HFF-Myc (cell line): ENCODE data around the gene GET3.

Source experiments
- DNase-seq: peaks from one replicate; pipeline ENCODE4 v3.0.0-alpha.2; 2011; ENCODE audit warnings: low read depth; ENCODE audit errors: extremely low read depth
- H3K4me3 ChIP-seq: replicated peaks from 2 replicates; pipeline ENCODE4 v1.5.1; 2011; ENCODE audit warnings: low read depth, mild to moderate bottlenecking, control low read depth, low read length
- TF ChIP-seq, protein P1 (sequence below): IDR thresholded peaks from 2 replicates; pipeline ENCODE4 v1.5.1; 2012; ENCODE audit warnings: mild to moderate bottlenecking, low read depth, low read length, control low read depth; ENCODE audit errors: missing control alignments

The GET3 gene

DNA sequence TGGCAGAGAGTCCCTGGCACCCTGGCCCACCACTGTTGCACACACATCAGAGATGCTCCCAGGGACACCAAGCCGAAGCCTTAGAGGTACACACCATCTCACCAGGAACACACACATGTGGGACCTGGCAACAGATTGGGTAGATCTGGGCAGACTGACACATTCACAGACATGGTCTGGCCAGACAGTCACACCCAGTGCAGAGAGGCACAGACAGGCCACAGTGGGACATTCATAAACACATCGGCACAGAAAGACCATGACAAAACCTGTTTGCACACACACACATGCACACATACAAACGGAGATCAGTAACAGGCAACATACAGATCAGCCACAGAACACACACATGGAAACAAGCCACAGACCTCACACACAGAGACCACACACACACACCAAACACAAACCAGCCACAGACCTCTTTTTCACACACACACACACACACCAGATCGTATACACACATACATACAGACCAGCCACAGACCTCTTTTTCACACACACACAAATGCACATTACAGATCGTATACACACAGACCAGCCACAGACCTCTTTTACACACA, 47.7 kb downstream of the GET3 start:
- TF ChIP-seq, protein P1, sequence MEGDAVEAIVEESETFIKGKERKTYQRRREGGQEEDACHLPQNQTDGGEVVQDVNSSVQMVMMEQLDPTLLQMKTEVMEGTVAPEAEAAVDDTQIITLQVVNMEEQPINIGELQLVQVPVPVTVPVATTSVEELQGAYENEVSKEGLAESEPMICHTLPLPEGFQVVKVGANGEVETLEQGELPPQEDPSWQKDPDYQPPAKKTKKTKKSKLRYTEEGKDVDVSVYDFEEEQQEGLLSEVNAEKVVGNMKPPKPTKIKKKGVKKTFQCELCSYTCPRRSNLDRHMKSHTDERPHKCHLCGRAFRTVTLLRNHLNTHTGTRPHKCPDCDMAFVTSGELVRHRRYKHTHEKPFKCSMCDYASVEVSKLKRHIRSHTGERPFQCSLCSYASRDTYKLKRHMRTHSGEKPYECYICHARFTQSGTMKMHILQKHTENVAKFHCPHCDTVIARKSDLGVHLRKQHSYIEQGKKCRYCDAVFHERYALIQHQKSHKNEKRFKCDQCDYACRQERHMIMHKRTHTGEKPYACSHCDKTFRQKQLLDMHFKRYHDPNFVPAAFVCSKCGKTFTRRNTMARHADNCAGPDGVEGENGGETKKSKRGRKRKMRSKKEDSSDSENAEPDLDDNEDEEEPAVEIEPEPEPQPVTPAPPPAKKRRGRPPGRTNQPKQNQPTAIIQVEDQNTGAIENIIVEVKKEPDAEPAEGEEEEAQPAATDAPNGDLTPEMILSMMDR: no peak
- DNase-seq: no peak
- H3K4me3 ChIP-seq: no peak overlapping the region

DNA sequence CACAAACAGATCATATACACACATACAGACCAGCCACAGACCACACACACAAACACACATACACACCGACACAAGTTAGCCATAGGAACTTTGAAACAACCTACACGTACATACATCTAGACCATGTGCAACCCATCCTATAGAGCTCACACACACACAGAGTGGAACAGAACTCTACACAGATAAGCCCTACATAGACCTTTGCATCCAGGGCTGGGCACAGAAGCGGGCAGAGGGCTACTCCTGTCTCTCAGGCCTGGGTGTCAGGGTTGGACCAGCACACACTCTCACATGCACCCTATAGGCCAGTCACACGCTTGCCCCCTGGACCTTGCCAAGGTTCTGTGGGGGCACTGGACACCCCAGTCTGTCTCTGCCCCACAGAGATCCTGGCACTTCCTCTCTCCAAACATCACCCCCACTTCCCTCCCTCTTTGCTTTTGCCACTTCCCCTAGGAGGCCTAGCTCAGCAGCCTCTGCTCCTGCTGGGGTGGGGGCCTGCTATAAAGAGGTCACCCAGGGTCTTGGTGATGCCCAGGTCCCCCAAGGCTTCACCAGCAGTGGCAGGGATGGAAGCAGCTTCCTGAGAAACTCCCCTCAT, 48.2 kb downstream of the GET3 start:
- no peak overlapping the region for H3K4me3 ChIP-seq
- TF ChIP-seq, protein P1: no peak
- DNase-seq: no peak

DNA sequence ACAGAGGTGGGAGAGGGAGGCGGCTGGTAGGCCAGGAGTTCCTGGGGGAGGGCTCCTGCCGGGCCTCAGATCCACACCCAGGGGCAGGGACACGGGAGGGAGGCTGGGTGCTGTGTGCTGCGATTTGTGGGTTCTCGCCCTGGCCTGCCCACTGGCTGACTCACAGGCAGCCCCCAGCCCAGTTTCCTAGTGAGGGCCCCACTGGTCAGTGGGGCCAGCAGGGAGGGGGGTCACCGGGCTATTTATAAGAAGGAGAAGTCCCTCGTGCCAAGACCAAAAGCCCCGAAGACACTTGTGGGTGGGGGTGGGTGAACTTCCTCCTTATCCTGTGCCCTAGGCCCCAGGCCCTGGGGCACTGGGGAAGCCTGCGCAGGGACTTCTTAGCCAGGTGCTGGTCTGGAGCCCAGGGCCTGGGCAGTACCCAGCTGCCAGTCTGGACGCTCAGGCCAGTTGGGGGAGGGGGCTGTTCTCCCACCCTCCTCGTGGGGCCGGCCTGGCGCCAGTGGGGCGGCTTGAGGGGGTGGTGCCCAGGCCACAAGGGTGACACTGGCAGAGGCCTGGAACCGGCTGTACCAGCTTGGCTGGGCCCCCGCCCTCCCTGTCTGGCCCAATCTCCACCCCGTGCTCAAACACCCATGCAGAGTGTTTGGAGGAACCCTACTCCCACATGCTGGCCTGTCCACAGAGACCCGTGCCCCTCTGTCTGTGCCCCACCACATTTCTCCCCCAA, 49.0 kb downstream of the GET3 start:
- DNase-seq: no peak
- H3K4me3 ChIP-seq: no peak overlapping the region
- TF ChIP-seq, protein P1: no peak

DNA sequence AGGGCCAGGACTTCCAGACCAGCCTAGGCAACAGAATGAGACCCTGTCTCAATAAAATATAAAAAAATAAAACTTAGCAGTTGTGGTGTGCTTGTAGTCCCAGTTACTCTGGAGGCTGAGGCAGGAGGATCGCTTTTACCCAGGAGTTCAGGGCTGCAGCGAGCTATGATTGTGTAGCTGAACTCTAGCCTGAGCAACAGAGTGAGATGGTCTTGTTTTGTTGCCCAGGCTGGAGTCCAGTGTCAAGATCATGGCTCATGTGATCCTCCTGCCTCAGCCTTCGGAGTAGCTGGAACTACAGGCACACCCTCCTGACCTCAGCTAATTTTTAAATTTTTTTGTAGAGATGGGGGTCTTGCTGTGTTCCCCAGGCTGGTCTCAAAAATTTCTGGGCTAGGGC, 49.7 kb downstream of the GET3 start:
- no peak for DNase-seq
- TF ChIP-seq, protein P1: no peak
- H3K4me3 ChIP-seq: no peak overlapping the region

DNA sequence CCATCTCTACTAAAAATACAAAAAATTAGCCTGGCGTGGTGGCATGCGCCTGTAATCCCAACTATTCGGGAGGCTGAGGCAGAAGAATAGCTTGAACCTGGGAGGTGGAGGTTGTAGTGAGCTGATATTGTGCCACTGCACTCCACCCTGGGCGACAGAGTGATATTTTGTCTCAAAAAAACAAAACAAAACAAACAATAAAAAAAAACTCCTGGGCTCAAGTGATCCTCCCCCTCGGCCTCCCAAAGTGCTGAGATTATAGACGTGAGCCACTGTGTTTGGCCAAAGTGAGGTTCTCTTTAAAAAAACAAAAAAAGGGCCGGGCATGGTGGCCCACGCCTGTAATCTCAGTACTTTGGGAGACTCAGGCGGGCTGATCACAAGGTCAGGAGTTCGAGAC, 50.2 kb downstream of the GET3 start:
- TF ChIP-seq, protein P1: no peak
- no peak overlapping the region for H3K4me3 ChIP-seq
- no peak for DNase-seq

DNA sequence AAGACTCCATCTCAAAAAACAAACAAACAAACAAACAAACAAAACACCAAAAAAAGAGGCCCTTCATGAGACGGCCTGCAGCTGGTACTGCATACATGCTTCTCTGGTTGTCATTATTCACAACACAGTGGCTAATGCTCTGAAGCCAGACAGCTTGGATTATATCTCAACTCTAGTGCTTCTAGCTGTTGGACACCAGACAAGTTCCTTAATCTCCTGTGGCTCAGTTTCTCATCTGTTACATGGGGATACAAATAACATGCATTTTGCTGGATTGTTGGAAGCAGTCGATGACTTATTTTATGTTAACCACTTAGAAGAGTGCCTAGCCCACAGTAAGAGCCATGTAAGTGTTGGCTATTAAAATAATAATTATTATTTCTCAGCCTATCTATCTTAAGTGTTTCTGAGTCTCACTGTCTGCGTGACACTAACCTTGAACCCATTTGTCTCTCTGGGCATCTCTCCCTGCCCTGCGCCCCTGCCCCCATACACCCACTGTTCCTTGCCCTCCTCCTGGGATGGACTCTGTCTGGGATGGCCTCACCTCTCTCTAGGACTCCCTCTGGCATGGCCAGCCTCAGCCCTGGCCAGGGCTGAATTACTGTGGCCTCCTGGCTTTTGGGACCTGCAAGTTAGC, 50.9 kb downstream of the GET3 start:
- no peak for DNase-seq
- peak overlapping the region; percentile 31; the same call in 1 of the 2 replicates for H3K4me3 ChIP-seq
- TF ChIP-seq, protein P1: no peak
